Upper lobe of left lung (tissue), 6 donors: ENCODE data around the gene CDH12. TPM values are rescaled to one million over a fixed set of nuclear protein-coding genes. Genes with fewer than 3 reads are reported as not detected.

Experiments used
- ATAC-seq, 2 donors: fragments of 200-7000 bp; cut with Tn5 transposase; one replicate each; pipeline ENCODE4 v1.9.1; 2022; ENCODE audit warnings: mild to moderate bottlenecking in 2 of 2, moderate library complexity in 2 of 2; ENCODE audit not compliant: low FRiP score in 2 of 2
- DNase-seq, 2 donors: peaks; one replicate each; pipeline ENCODE4 v3.0.0-alpha.2; 2019 to 2020
- H3K27ac ChIP-seq, 4 donors: fragments of 200-600 bp; sonication (generic); one replicate each; pipeline ENCODE4 v1.5.1; 2016 to 2019
- H3K27me3 ChIP-seq, 4 donors: fragments of 200-600 bp; sonication (generic); one replicate each; pipeline ENCODE4 v1.5.1; 2017 to 2019
- H3K36me3 ChIP-seq, 4 donors: fragments of 200-600 bp; sonication (generic); one replicate each; pipeline ENCODE4 v1.5.1; 2016 to 2019
- H3K4me1 ChIP-seq, 4 donors: fragments of 200-600 bp; sonication (generic); one replicate each; pipeline ENCODE4 v1.5.1; 2018 to 2019
- H3K4me3 ChIP-seq, 4 donors: fragments of 200-600 bp; sonication (generic); one replicate each; pipeline ENCODE4 v1.5.1; 2017 to 2019; ENCODE audit warnings: mild to moderate bottlenecking in 2 of 4, moderate library complexity in 1 of 4
- H3K9me3 ChIP-seq, 4 donors: fragments of 200-600 bp; sonication (generic); one replicate each; pipeline ENCODE4 v1.5.1; 2018 to 2019
- CTCF ChIP-seq, 6 experiments: fragments of 450-650 bp in 4 of 6; fragments of 200-600 bp in 2 of 6; sonication (generic) in 2 of 6; IDR thresholded peaks; one replicate each; pipeline ENCODE4 v1.5.1; 2016 to 2019; ENCODE audit warnings: antibody characterized with exemption in 6 of 6
- EP300 ChIP-seq, 4 donors: sonication (generic); formaldehyde crosslinking; IDR thresholded peaks; one replicate each; pipeline ENCODE4 v1.5.1; 2017; ENCODE audit warnings: antibody characterized with exemption in 4 of 4, control low read depth in 2 of 4
- POLR2A ChIP-seq, 4 donors: fragments of 450-650 bp; IDR thresholded peaks; one replicate each; pipeline ENCODE4 v1.5.1; 2016 to 2017; ENCODE audit warnings: antibody characterized with exemption in 4 of 4, mild to moderate bottlenecking in 2 of 4
- POLR2AphosphoS5 ChIP-seq, 2 donors: sonication (generic); formaldehyde crosslinking; IDR thresholded peaks; one replicate each; pipeline ENCODE4 v1.5.1; 2017; ENCODE audit warnings: antibody characterized with exemption in 2 of 2
- WGBS, 2 donors: methylation state at CpG; one replicate each; pipeline ENCODE4 v1.1.5; 2017 to 2018; 5-methylcytosine and 5-hydroxymethylcytosine counted together
- total RNA-seq, 6 donors: library from RNA; depleted of rRNA in 4 of 6; stranded (reverse); fragments of >200 nt in 4 of 6; gene quantifications; one replicate each; pipeline versions ENCODE4 v1.1.0 to v1.2.1, GENCODE V29; 2016 to 2021
- donor health status: DM: no; HTN: no; CAD: no; lungs with moderate emphysema.
- donor health status: DM: no; HTN: yes; CAD: no; lungs with severe emphysema.

Gene CDH12
- total RNA-seq, 6 donors from 2014 or later, result 0.10 to 0.49 TPM; not detected in 4

GRCh38 chr5:22250528-22250927 lies 602.6 kb downstream of the CDH12 start:
- Histone ChIP-seq H3K4me3 (no peak overlapping the region), H3K36me3 (no peaks in the 10 kb centered on the region), H3K4me1 (no peaks in the 10 kb centered on the region), H3K27ac (no peak overlapping the region), H3K9me3 (no peaks in the 10 kb centered on the region), H3K27me3 (no peaks in the 10 kb centered on the region)
- no peak for ATAC-seq
- WGBS, 2 donors, result 45 to 54% methylated on average over 4 of the region's 4 CpGs
- no peak for TF ChIP-seq POLR2A (IDR thresholded peaks at IDR 0.05)
- DNase-seq, result no peak

- no peaks in the 10 kb centered on the region for H3K4me1 ChIP-seq
- no peak for TF ChIP-seq POLR2A (IDR thresholded peaks at IDR 0.05)
- no peak overlapping the region for H3K27ac ChIP-seq
- no peaks in the 10 kb centered on the region for H3K9me3 ChIP-seq
- DNase-seq (no peak), ATAC-seq (no peak)
- H3K36me3 ChIP-seq, result no peaks in the 10 kb centered on the region
- H3K27me3 ChIP-seq, result no peaks in the 10 kb centered on the region
- WGBS, 2 donors, result 49 to 50% methylated on average over 7 of the region's 7 CpGs
- H3K4me3 ChIP-seq, result no peak overlapping the region
These were observed 603.9 kb downstream of the CDH12 start for GRCh38 chr5:22249209-22249729.

GRCh38 chr5:22245770-22246169 lies 607.4 kb downstream of the CDH12 start:
- DNase-seq (no peak), ATAC-seq (no peak)
- no peaks in the 10 kb centered on the region for H3K9me3 ChIP-seq
- no peak overlapping the region for H3K27ac ChIP-seq
- H3K36me3 ChIP-seq, result no peaks in the 10 kb centered on the region
- no peak overlapping the region for H3K4me3 ChIP-seq
- H3K27me3 ChIP-seq, result no peaks in the 10 kb centered on the region
- H3K4me1 ChIP-seq, result no peaks in the 10 kb centered on the region
- TF ChIP-seq POLR2AphosphoS5 (IDR thresholded peaks at IDR 0.05), result no peak
- TF ChIP-seq POLR2A (IDR thresholded peaks at IDR 0.05), result no peak
- TF ChIP-seq CTCF (IDR thresholded peaks at IDR 0.05), result no peak
- no peak for TF ChIP-seq EP300 (IDR thresholded peaks at IDR 0.05)

DNA sequence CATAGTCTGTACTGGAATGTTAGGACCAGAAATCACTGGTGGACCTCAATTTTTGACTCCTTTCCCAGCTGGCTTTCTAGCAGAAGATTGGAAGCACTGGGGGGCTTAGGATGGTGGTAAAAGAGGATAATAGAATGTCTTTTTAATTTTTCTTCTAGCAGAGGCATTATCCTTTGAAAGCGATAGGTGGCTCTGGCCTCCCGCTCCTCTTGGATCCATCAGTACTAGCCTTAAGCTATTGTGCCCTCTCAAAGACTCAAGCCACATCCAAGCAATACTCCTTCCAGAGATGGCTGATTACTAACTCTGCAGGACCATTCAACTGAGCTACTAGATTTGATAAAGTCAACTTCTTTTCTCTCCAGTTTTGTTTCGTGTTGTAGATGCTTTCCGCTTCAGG lies 610.6 kb downstream of the CDH12 start:
- no peaks in the 10 kb centered on the region for H3K27me3 ChIP-seq
- no peaks in the 10 kb centered on the region for H3K36me3 ChIP-seq
- H3K27ac ChIP-seq, result no peak overlapping the region
- DNase-seq, result no peak
- no peaks in the 10 kb centered on the region for H3K4me1 ChIP-seq
- no peak for ATAC-seq
- no peak overlapping the region for H3K4me3 ChIP-seq
- no peaks in the 10 kb centered on the region for H3K9me3 ChIP-seq
- WGBS, 2 donors, result 80 to 85% methylated on average over 4 of the region's 4 CpGs
- TF ChIP-seq EP300 (IDR thresholded peaks at IDR 0.05), result no peak
- TF ChIP-seq POLR2AphosphoS5 (IDR thresholded peaks at IDR 0.05), result no peak
- TF ChIP-seq POLR2A (IDR thresholded peaks at IDR 0.05), result no peak
- TF ChIP-seq CTCF (IDR thresholded peaks at IDR 0.05), result no peak

GRCh38 chr5:22238047-22238446 lies 615.1 kb downstream of the CDH12 start:
- ATAC-seq (no peak), DNase-seq (no peak)
- H3K36me3 ChIP-seq, result no peaks in the 10 kb centered on the region
- no peaks in the 10 kb centered on the region for H3K9me3 ChIP-seq
- H3K27ac ChIP-seq, result no peak overlapping the region
- no peak for TF ChIP-seq CTCF (IDR thresholded peaks at IDR 0.05)
- no peak for TF ChIP-seq EP300 (IDR thresholded peaks at IDR 0.05)
- no peak for TF ChIP-seq POLR2A (IDR thresholded peaks at IDR 0.05)
- TF ChIP-seq POLR2AphosphoS5 (IDR thresholded peaks at IDR 0.05), result no peak
- 44 to 78% methylated on average over 1 of the region's 1 CpG for WGBS, 2 donors
- no peaks in the 10 kb centered on the region for H3K27me3 ChIP-seq
- no peak overlapping the region for H3K4me3 ChIP-seq
- no peaks in the 10 kb centered on the region for H3K4me1 ChIP-seq

- Histone ChIP-seq H3K4me3 (no peak overlapping the region), H3K9me3 (no peaks in the 10 kb centered on the region), H3K36me3 (no peaks in the 10 kb centered on the region), H3K27ac (no peak overlapping the region), H3K27me3 (no peaks in the 10 kb centered on the region), H3K4me1 (no peaks in the 10 kb centered on the region)
- 82 to 83% methylated on average over 2 of the region's 2 CpGs for WGBS, 2 donors
- DNase-seq (no peak), ATAC-seq (no peak)
- no peak for TF ChIP-seq POLR2A (IDR thresholded peaks at IDR 0.05)
These were observed 626.7 kb downstream of the CDH12 start for GRCh38 chr5:22226423-22226822.
